Measurements from ENCODE around the gene MAD2L2.

The MAD2L2 gene

GRCh38 chr1:11653101-11653860 is 27.7 kb downstream of the MAD2L2 start:
- no peak for DNase-seq (ENCODE audit: low spot score)

GRCh38 chr1:11652203-11652780 is 28.7 kb downstream of the MAD2L2 start:
- DNase-seq (ENCODE audit: low spot score): no peak

- no peak for DNase-seq (ENCODE audit: low spot score)
Measured at GRCh38 chr1:11651017-11651416, 29.9 kb downstream of the MAD2L2 start.

- DNase-seq (ENCODE audit: low spot score): peak; percentile 86
Measured at GRCh38 chr1:11650331-11650991, 30.5 kb downstream of the MAD2L2 start.

- DNase-seq (ENCODE audit: low spot score): no peak
Measured at GRCh38 chr1:11649624-11650330, 31.2 kb downstream of the MAD2L2 start.

- DNase-seq (ENCODE audit: low spot score): no peak
Measured at GRCh38 chr1:11649237-11649623, 31.7 kb downstream of the MAD2L2 start.

GRCh38 chr1:11648732-11649158 is 32.2 kb downstream of the MAD2L2 start:
- no peak for DNase-seq (ENCODE audit: low spot score)

GRCh38 chr1:11648039-11648438 is 32.9 kb downstream of the MAD2L2 start:
- DNase-seq (ENCODE audit: low spot score): peak; percentile 97

GRCh38 chr1:11647333-11647732 is 33.6 kb downstream of the MAD2L2 start:
- no peak for DNase-seq (ENCODE audit: low spot score)

GRCh38 chr1:11646317-11646716 is 34.6 kb downstream of the MAD2L2 start:
- DNase-seq (ENCODE audit: low spot score): no peak

GRCh38 chr1:11645670-11646265 is 35.2 kb downstream of the MAD2L2 start:
- peak; percentile 88 for DNase-seq (ENCODE audit: low spot score)

GRCh38 chr1:11645270-11645669 is 35.7 kb downstream of the MAD2L2 start:
- no peak for DNase-seq (ENCODE audit: low spot score)

- no peak for DNase-seq (ENCODE audit: low spot score)
Measured at GRCh38 chr1:11643782-11644181, 37.2 kb downstream of the MAD2L2 start.

- peak; percentile 86 for DNase-seq (ENCODE audit: low spot score)
Measured at GRCh38 chr1:11642418-11643017, 38.4 kb downstream of the MAD2L2 start.

GRCh38 chr1:11641776-11642305 is 39.1 kb downstream of the MAD2L2 start:
- DNase-seq (ENCODE audit: low spot score): no peak

- no peak for DNase-seq (ENCODE audit: low spot score)
Measured at GRCh38 chr1:11640944-11641343, 40.0 kb downstream of the MAD2L2 start.

GRCh38 chr1:11640101-11640500 is 40.8 kb downstream of the MAD2L2 start:
- DNase-seq (ENCODE audit: low spot score): no peak

GRCh38 chr1:11639372-11639771 is 41.6 kb downstream of the MAD2L2 start:
- DNase-seq (ENCODE audit: low spot score): no peak

- no peak for DNase-seq (ENCODE audit: low spot score)
Measured at GRCh38 chr1:11638121-11638520, 42.8 kb downstream of the MAD2L2 start.

- no peak for DNase-seq (ENCODE audit: low spot score)
Measured at GRCh38 chr1:11634365-11635192, 46.4 kb downstream of the MAD2L2 start.
